Memory B cell (primary cell): ENCODE results near the gene LTF.
"Not testable (repeated sequence)": the region's sequence is repeated elsewhere in the genome, so short reads cannot be mapped to it uniquely, and the experiment has no call there.

Experiments used
- ATAC-seq: fragments of 150-1000 bp; cut with Tn5 transposase; 2 replicates; pipeline ENCODE4 v1.10.0; 2021; ENCODE audit warnings: low read depth, mild to moderate bottlenecking, moderate library complexity
- DNase-seq, 2 donors: peaks; one replicate each; pipeline ENCODE4 v3.0.0; 2022; ENCODE audit warnings: low spot score in 2 of 2
- H3K27ac Mint-ChIP-seq: one replicate; pipeline ENCODE4 v1.8.0; 2022; ENCODE audit warnings: mild to moderate bottlenecking, moderate library complexity, mixed read lengths
- H3K27me3 Mint-ChIP-seq: one replicate; pipeline ENCODE4 v1.8.0; 2022; ENCODE audit warnings: mixed read lengths
- H3K36me3 Mint-ChIP-seq: one replicate; pipeline ENCODE4 v1.8.0; 2022; ENCODE audit warnings: mild to moderate bottlenecking, mixed read lengths
- H3K4me1 Mint-ChIP-seq: one replicate; pipeline ENCODE4 v1.8.0; 2022; ENCODE audit warnings: mixed read lengths
- H3K4me3 Mint-ChIP-seq: one replicate; pipeline ENCODE4 v1.8.0; 2022; ENCODE audit warnings: mild to moderate bottlenecking, moderate library complexity, mixed read lengths
- H3K9me3 Mint-ChIP-seq: one replicate; pipeline ENCODE4 v1.8.0; 2022; ENCODE audit warnings: mixed read lengths

Gene LTF

GRCh38 chr3:46429671-46430070 is 35.0 kb downstream of the LTF start:
- ATAC-seq (no peak), DNase-seq (no peak)
- no peaks in the 10 kb centered on the region for H3K27me3 Mint-ChIP-seq
- no peak overlapping the region for H3K27ac Mint-ChIP-seq
- peaks cover 7% of the 10 kb centered on the region for H3K36me3 Mint-ChIP-seq
- peaks cover 12% of the 10 kb centered on the region for H3K9me3 Mint-ChIP-seq
- H3K4me3 Mint-ChIP-seq, result no peak overlapping the region
- H3K4me1 Mint-ChIP-seq, result no peaks in the 10 kb centered on the region

GRCh38 chr3:46429250-46429649 is 35.5 kb downstream of the LTF start:
- Mint-ChIP-seq H3K4me3 (no peak overlapping the region), H3K36me3 (peaks cover 7% of the 10 kb centered on the region), H3K27me3 (no peaks in the 10 kb centered on the region), H3K9me3 (peaks cover 12% of the 10 kb centered on the region), H3K27ac (no peak overlapping the region), H3K4me1 (no peaks in the 10 kb centered on the region)
- DNase-seq, result no peak
- ATAC-seq, result no peak

GRCh38 chr3:46427916-46428833 is 36.5 kb downstream of the LTF start:
- no peak for ATAC-seq

GRCh38 chr3:46427404-46427803 is 37.3 kb downstream of the LTF start:
- not testable (repeated sequence) for H3K4me1 Mint-ChIP-seq, H3K27ac Mint-ChIP-seq, H3K36me3 Mint-ChIP-seq, DNase-seq, H3K27me3 Mint-ChIP-seq, ATAC-seq, H3K4me3 Mint-ChIP-seq, H3K9me3 Mint-ChIP-seq

More at GRCh38 chr3:46427916-46428833, 36.5 kb downstream of the LTF start:
- no peak for DNase-seq
- Mint-ChIP-seq H3K4me3 (no peak overlapping the region), H3K27me3 (no peaks in the 10 kb centered on the region), H3K27ac (no peak overlapping the region), H3K36me3 (peaks cover 3% of the 10 kb centered on the region), H3K4me1 (no peaks in the 10 kb centered on the region), H3K9me3 (peaks cover 8% of the 10 kb centered on the region)

- H3K27ac Mint-ChIP-seq, H3K27me3 Mint-ChIP-seq, H3K9me3 Mint-ChIP-seq, DNase-seq, H3K36me3 Mint-ChIP-seq, H3K4me3 Mint-ChIP-seq, H3K4me1 Mint-ChIP-seq, ATAC-seq: not testable (repeated sequence)
Measured at GRCh38 chr3:46426476-46426875, 38.2 kb downstream of the LTF start.

- H3K27me3 Mint-ChIP-seq, result no peaks in the 10 kb centered on the region
- H3K9me3 Mint-ChIP-seq, result no peaks in the 10 kb centered on the region
- H3K4me1 Mint-ChIP-seq, result no peaks in the 10 kb centered on the region
- DNase-seq (no peak), ATAC-seq (no peak)
- H3K36me3 Mint-ChIP-seq, result no peaks in the 10 kb centered on the region
- H3K27ac Mint-ChIP-seq, result no peak overlapping the region
- no peak overlapping the region for H3K4me3 Mint-ChIP-seq
Measured at GRCh38 chr3:46423588-46423987, 41.1 kb downstream of the LTF start.

GRCh38 chr3:46422617-46423016 is 42.1 kb downstream of the LTF start:
- Mint-ChIP-seq H3K9me3 (no peaks in the 10 kb centered on the region), H3K4me3 (no peak overlapping the region), H3K4me1 (no peaks in the 10 kb centered on the region), H3K27ac (no peak overlapping the region), H3K27me3 (no peaks in the 10 kb centered on the region), H3K36me3 (no peaks in the 10 kb centered on the region)
- ATAC-seq (no peak), DNase-seq (no peak)

GRCh38 chr3:46420931-46421330 is 43.8 kb downstream of the LTF start:
- Mint-ChIP-seq H3K4me3 (no peak overlapping the region), H3K27me3 (no peaks in the 10 kb centered on the region), H3K4me1 (peaks cover 2% of the 10 kb centered on the region), H3K9me3 (no peaks in the 10 kb centered on the region), H3K36me3 (no peaks in the 10 kb centered on the region), H3K27ac (no peak overlapping the region)
- ATAC-seq (no peak), DNase-seq (no peak)

GRCh38 chr3:46419816-46420215 is 44.9 kb downstream of the LTF start:
- Mint-ChIP-seq H3K4me1 (peaks cover 2% of the 10 kb centered on the region), H3K4me3 (no peak overlapping the region), H3K36me3 (no peaks in the 10 kb centered on the region), H3K27ac (no peak overlapping the region), H3K27me3 (no peaks in the 10 kb centered on the region), H3K9me3 (no peaks in the 10 kb centered on the region)
- DNase-seq (no peak), ATAC-seq (no peak)

- ATAC-seq (no peak), DNase-seq (no peak)
- Mint-ChIP-seq H3K4me3 (no peak overlapping the region), H3K4me1 (peaks cover 2% of the 10 kb centered on the region), H3K36me3 (no peaks in the 10 kb centered on the region), H3K9me3 (no peaks in the 10 kb centered on the region), H3K27ac (no peak overlapping the region), H3K27me3 (no peaks in the 10 kb centered on the region)
Measured at GRCh38 chr3:46417841-46418611, 46.7 kb downstream of the LTF start.

GRCh38 chr3:46416811-46417510 is 47.7 kb downstream of the LTF start:
- Mint-ChIP-seq H3K36me3 (no peaks in the 10 kb centered on the region), H3K27me3 (no peaks in the 10 kb centered on the region), H3K4me3 (no peak overlapping the region), H3K4me1 (peaks cover 2% of the 10 kb centered on the region), H3K9me3 (no peaks in the 10 kb centered on the region), H3K27ac (no peak overlapping the region)
- ATAC-seq (no peak), DNase-seq (no peak)

- Mint-ChIP-seq H3K4me3 (no peak overlapping the region), H3K27ac (no peak overlapping the region), H3K4me1 (peaks cover 2% of the 10 kb centered on the region), H3K36me3 (no peaks in the 10 kb centered on the region), H3K9me3 (no peaks in the 10 kb centered on the region), H3K27me3 (no peaks in the 10 kb centered on the region)
- ATAC-seq, result no peak
- no peak for DNase-seq
Measured at GRCh38 chr3:46416125-46416810, 48.4 kb downstream of the LTF start.

GRCh38 chr3:46414739-46415138 is 50.0 kb downstream of the LTF start:
- Mint-ChIP-seq H3K9me3 (no peaks in the 10 kb centered on the region), H3K4me1 (peaks cover 2% of the 10 kb centered on the region), H3K4me3 (no peak overlapping the region), H3K27ac (no peak overlapping the region), H3K27me3 (peaks cover 2% of the 10 kb centered on the region), H3K36me3 (no peaks in the 10 kb centered on the region)
- ATAC-seq, result no peak
- no peak for DNase-seq
